Heart left ventricle (tissue), 16 donors: Measurements from ENCODE around the gene MST1R. TPM values are rescaled to one million over a fixed set of nuclear protein-coding genes. Genes with fewer than 3 reads are reported as not detected.
"Not testable (repeated sequence)": the region's sequence is repeated elsewhere in the genome, so short reads cannot be mapped to it uniquely, and the experiment has no call there.

Source experiments
- ATAC-seq, 4 donors: fragments of 200-7000 bp; cut with Tn5 transposase; one replicate each; pipeline ENCODE4 v1.9.1; 2020 to 2022; ENCODE audit warnings: moderate library complexity in 4 of 4, mild to moderate bottlenecking in 3 of 4, moderate number of reproducible peaks in 1 of 4
- DNase-seq, 5 donors: peaks; one replicate each; pipeline ENCODE4 v3.0.0-alpha.2; 2020
- H3K27ac ChIP-seq, 12 donors: fragments of 200-600 bp; sonication (generic) in 4 of 12; one replicate each; pipeline versions ENCODE4 v1.5.0 to v1.8.0; 2016 to 2022; ENCODE audit warnings: mild to moderate bottlenecking in 2 of 12
- H3K27me3 ChIP-seq, 9 donors: fragments of 200-600 bp; sonication (generic) in 2 of 9; one replicate each; pipeline versions ENCODE4 v1.5.1 to v1.8.0; 2016 to 2022; ENCODE audit warnings: mild to moderate bottlenecking in 3 of 9
- H3K36me3 ChIP-seq, 9 donors: fragments of 200-600 bp; sonication (generic) in 2 of 9; one replicate each; pipeline versions ENCODE4 v1.5.0 to v1.8.0; 2018 to 2022; ENCODE audit warnings: mild to moderate bottlenecking in 2 of 9
- H3K4me1 ChIP-seq, 12 donors: fragments of 200-600 bp; sonication (generic) in 4 of 12; one replicate each; pipeline versions ENCODE4 v1.5.0 to v1.8.0; 2016 to 2022; ENCODE audit warnings: mild to moderate bottlenecking in 3 of 12
- H3K4me3 ChIP-seq, 12 donors: fragments of 200-600 bp; sonication (generic) in 4 of 12; one replicate each; pipeline versions ENCODE4 v1.5.0 to v1.8.0; 2017 to 2022; ENCODE audit warnings: mild to moderate bottlenecking in 9 of 12, moderate library complexity in 4 of 12
- H3K9me3 ChIP-seq, 12 donors: fragments of 200-600 bp; sonication (generic) in 4 of 12; one replicate each; pipeline versions ENCODE4 v1.5.0 to v1.8.0; 2016 to 2022; ENCODE audit warnings: mild to moderate bottlenecking in 1 of 12
- POLR2A ChIP-seq, 2 donors: fragments of 450-650 bp; IDR thresholded peaks; one replicate each; pipeline ENCODE4 v1.6.1; 2017; ENCODE audit warnings: antibody characterized with exemption in 2 of 2, mild to moderate bottlenecking in 2 of 2, moderate library complexity in 2 of 2
- WGBS, 4 donors: extraction: QIAGEN DNeasy Blood & Tissue Kit in 2 of 4; methylation state at CpG; one replicate each; pipeline versions ENCODE4 v1.1.5 to v1.1.7; 2013 to 2018; 5-methylcytosine and 5-hydroxymethylcytosine counted together
- intact Hi-C, 10 donors: fragments of 100-400 bp; cut with DNase I; formaldehyde crosslinking; loops; one replicate each; pipeline versions ENCODE4 v1.11.1 to v1.14.2; 2022
- polyA plus RNA-seq, 2 donors: library from polyadenylated mRNA; stranded (reverse); fragments of 200-250 nt; gene quantifications; one replicate each; pipeline ENCODE4 v1.2.3, GENCODE V29; 2013
- total RNA-seq, 9 donors: library from RNA; depleted of rRNA in 2 of 9; stranded (reverse); fragments of >200 nt in 2 of 9; fragmentation: NEBNext Ultra II Directional in 3 of 9; extraction: Animal tissue kit (Norgen Biotek cat#: 25700) in 3 of 9; gene quantifications; one replicate each; pipeline versions ENCODE4 v1.1.0 to v1.2.4, GENCODE V29; 2016 to 2023
- TF ChIP-seq, protein P1 (sequence below), 12 donors: fragments of 200-600 bp; sonication (generic) in 4 of 12; IDR thresholded peaks; one replicate each; pipeline versions ENCODE4 v1.5.0 to v1.8.0; 2018 to 2022; ENCODE audit warnings: antibody characterized with exemption in 12 of 12, mild to moderate bottlenecking in 5 of 12
- donor health status: ischemic (EF 13 %, LVEDD 7.1; RV severe dilation, severe dysfunction).
- donor health status: healthy with polysubstance abuse.
- donor health status: DM: no; HTN: yes; CAD: no.
- donor health status: DM: no; HTN: no; CAD: no.
- donor health status: ischemic (EF 25% LVEDD 6.9; RV normal size, moderate dysfunction).
- donor health status: ischemic (EF 25% LVEDD 5.7; RV mildly dilated, moderate dysfunction).
- donor health status: healthy.
- donor health status: DM: yes; HTN: yes; CAD: no.
- donor health status: ischemic (EF 35%, LVEDD 5.7; RV mildly dilated, moderate dysfunction).
- donor health status: nonischemic (EF 11% LVEDD 7.7; RV severe dilation, severe dysfunction).
- donor health status: DM: yes; HTN: yes; CAD: no.
- donor health status: PGD.
- donor health status: ischemic (EF 29% LVEDD 5.4; RV normal size, mild dysfunction).
- donor health status: nonischemic (EF 23%, LVEDD 6.1; RV moderate dilation, normal function).

The MST1R gene
- total and polyA plus RNA-seq, 11 donors = 0.79 to 8.9 (median 1.8) TPM

DNA sequence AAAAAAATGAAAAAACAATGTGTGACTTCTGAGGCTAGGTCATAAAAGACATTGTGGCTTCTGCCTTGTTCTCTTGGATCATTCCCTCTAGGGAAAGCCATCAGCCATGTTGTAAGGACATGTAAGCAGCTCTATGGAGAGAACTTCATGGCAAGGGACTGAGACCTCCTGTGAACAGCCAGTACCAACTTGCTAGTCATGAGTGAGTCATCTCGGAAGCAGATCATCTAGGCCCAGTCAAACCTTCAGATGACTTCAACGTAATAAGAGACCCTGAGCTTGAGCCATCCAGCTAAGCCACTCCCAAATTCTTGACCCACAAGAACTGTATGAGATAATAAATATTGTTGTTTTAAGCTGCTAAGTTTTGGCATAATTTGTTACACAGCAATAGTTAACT is 21.0 kb upstream of the MST1R start:
- Histone ChIP-seq H3K4me3 (no peak overlapping the region), H3K9me3 (no peaks in the 10 kb centered on the region), H3K27me3 (no peaks in the 10 kb centered on the region), H3K4me1 (peaks cover 0 to 15% (median 11%) of the 10 kb centered on the region in 12 donors), H3K27ac (no peak overlapping the region), H3K36me3 (peaks cover 0 to 5% (median 0%) of the 10 kb centered on the region in 9 donors)
- WGBS, 4 donors = 84 to 88% (median 86%) methylated on average over 2 of the region's 2 CpGs
- ATAC-seq (no peak), DNase-seq (no peak)
- TF ChIP-seq POLR2A (IDR thresholded peaks at IDR 0.05) = no peak
- TF ChIP-seq, protein P1, sequence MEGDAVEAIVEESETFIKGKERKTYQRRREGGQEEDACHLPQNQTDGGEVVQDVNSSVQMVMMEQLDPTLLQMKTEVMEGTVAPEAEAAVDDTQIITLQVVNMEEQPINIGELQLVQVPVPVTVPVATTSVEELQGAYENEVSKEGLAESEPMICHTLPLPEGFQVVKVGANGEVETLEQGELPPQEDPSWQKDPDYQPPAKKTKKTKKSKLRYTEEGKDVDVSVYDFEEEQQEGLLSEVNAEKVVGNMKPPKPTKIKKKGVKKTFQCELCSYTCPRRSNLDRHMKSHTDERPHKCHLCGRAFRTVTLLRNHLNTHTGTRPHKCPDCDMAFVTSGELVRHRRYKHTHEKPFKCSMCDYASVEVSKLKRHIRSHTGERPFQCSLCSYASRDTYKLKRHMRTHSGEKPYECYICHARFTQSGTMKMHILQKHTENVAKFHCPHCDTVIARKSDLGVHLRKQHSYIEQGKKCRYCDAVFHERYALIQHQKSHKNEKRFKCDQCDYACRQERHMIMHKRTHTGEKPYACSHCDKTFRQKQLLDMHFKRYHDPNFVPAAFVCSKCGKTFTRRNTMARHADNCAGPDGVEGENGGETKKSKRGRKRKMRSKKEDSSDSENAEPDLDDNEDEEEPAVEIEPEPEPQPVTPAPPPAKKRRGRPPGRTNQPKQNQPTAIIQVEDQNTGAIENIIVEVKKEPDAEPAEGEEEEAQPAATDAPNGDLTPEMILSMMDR (IDR thresholded peaks at IDR 0.05) = no peak
- intact Hi-C loops = loop anchor here in 1 of 10 donors (5.0 kb wide), 1 partner anchor 117 kb away; no protein-coding TSS in a partner anchor

DNA sequence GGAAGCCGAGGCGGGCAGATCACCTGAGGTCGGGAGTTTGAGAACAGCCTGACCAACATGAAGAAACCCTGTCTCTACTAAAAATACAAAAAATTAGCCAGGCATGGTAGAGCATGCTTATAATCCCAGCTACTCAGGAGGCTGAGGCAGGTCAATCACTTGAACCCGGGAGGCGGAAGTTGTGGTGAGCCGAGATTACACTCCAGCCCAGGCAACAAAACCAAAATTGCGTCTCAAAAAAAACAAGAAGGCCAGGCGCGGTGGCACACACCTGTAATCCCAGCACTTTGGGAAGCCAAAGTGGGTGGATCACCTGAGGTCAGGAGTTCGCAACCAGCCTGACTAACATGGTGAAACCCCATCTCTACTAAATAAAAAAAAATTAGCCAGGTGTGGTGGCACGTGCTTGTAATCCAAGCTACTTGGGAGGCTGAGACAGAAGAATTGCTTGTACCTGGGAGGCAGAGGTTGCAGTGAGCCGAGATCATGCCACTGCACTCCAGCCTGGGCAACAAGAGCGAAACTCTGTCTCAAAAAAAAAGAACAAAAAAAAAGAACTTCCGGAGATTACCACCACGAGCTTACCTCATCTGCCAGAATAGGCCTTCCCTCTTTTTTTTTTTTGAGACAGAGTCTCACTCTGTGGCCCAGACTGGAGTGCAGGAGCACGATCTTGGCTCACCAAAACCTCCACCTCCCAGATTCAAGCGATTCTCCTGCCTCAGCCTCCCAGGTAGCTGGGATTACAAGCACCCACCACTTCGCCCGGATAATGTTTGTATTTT is 14.3 kb upstream of the MST1R start:
- not testable (repeated sequence) for DNase-seq, H3K36me3 ChIP-seq, H3K4me3 ChIP-seq, H3K27me3 ChIP-seq, H3K9me3 ChIP-seq, ATAC-seq, H3K27ac ChIP-seq, H3K4me1 ChIP-seq
- intact Hi-C loops = loop anchor here in 1 of 10 donors (10.0 kb wide), 1 partner anchor 213 kb away; no protein-coding TSS in a partner anchor
- WGBS, 4 donors = 90 to 95% (median 93%) methylated on average over 19 of the region's 19 CpGs

DNA sequence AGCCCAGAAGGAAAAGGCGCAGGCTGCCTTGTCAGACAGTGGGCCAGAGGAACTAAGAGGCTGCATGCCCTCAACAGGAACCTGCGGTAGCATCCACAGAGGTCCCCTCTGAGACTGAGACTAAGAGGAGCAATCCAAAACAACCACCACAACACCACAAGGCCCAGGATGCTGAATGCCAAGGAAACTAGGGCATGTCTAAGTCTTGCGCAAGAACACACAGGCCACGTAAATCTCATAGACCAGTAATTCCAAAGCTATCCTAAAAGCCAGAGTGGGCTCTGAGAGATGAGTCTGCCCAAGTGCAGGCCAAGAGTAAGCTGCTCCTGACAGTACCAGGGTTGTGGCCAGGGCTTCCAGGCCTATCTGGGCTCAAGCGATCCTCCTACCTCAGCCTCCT is 13.0 kb upstream of the MST1R start:
- intact Hi-C loops = loop anchor here in 1 of 10 donors (10.0 kb wide), 1 partner anchor 212 kb away; no protein-coding TSS in a partner anchor
- no peaks in the 10 kb centered on the region for H3K9me3 ChIP-seq
- 93 to 96% (median 94%) methylated on average over 5 of the region's 5 CpGs for WGBS, 4 donors
- no peak overlapping the region for H3K27ac ChIP-seq
- no peak overlapping the region for H3K4me3 ChIP-seq
- DNase-seq (no peak), ATAC-seq (no peak)
- no peaks in the 10 kb centered on the region for H3K27me3 ChIP-seq
- peaks cover 0 to 5% (median 0%) of the 10 kb centered on the region in 12 donors for H3K4me1 ChIP-seq
- H3K36me3 ChIP-seq = peaks cover 0 to 13% (median 11%) of the 10 kb centered on the region in 9 donors
- TF ChIP-seq, protein P1 (IDR thresholded peaks at IDR 0.05) = no peak
- no peak for TF ChIP-seq POLR2A (IDR thresholded peaks at IDR 0.05)

DNA sequence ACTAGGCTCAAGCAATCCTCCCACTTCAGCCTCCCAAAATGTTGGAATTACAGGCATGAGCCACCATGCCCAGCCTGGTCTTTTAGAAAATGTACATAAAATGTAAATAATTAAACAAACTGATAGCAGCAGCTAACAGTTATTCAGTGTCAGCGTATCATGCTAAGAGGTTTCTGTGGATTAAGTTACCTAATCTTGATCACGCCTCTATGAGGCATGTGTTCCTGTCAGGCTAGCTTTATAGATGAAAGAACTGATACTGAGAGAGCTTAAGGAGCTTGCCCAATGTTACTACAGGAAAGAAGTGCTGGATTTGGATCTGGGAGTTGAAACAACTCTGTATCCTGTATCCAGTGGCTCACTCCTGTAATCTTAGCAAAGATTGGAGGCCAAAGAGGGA is 11.2 kb upstream of the MST1R start:
- peaks cover 0 to 5% (median 0%) of the 10 kb centered on the region in 12 donors for H3K4me1 ChIP-seq
- no peak overlapping the region for H3K4me3 ChIP-seq
- peaks cover 0 to 29% (median 24%) of the 10 kb centered on the region in 9 donors for H3K36me3 ChIP-seq
- 87 to 96% (median 94%) methylated on average over 2 of the region's 2 CpGs for WGBS, 4 donors
- DNase-seq (no peak), ATAC-seq (no peak)
- no peak for TF ChIP-seq POLR2A (IDR thresholded peaks at IDR 0.05)
- TF ChIP-seq, protein P1 (IDR thresholded peaks at IDR 0.05) = no peak
- no peaks in the 10 kb centered on the region for H3K9me3 ChIP-seq
- H3K27ac ChIP-seq = no peak overlapping the region
- H3K27me3 ChIP-seq = no peaks in the 10 kb centered on the region
- intact Hi-C loops = loop anchor here in 1 of 10 donors (10.0 kb wide), 1 partner anchor 210 kb away; no protein-coding TSS in a partner anchor
